ENCODE results near the gene GID4. TPM values are rescaled to one million over a fixed set of nuclear protein-coding genes. Genes with fewer than 3 reads are reported as not detected.
A peak's percentile ranks its signal among the peaks of the same experiment; 100 is the strongest.

The GID4 gene
- total and polyA plus RNA-seq, 9 of the 15 experiments (the other 6 are each of a cell fraction or from before 2014, with no cell fraction given) = 1.2 to 6.4 (median 3.7) TPM

DNA sequence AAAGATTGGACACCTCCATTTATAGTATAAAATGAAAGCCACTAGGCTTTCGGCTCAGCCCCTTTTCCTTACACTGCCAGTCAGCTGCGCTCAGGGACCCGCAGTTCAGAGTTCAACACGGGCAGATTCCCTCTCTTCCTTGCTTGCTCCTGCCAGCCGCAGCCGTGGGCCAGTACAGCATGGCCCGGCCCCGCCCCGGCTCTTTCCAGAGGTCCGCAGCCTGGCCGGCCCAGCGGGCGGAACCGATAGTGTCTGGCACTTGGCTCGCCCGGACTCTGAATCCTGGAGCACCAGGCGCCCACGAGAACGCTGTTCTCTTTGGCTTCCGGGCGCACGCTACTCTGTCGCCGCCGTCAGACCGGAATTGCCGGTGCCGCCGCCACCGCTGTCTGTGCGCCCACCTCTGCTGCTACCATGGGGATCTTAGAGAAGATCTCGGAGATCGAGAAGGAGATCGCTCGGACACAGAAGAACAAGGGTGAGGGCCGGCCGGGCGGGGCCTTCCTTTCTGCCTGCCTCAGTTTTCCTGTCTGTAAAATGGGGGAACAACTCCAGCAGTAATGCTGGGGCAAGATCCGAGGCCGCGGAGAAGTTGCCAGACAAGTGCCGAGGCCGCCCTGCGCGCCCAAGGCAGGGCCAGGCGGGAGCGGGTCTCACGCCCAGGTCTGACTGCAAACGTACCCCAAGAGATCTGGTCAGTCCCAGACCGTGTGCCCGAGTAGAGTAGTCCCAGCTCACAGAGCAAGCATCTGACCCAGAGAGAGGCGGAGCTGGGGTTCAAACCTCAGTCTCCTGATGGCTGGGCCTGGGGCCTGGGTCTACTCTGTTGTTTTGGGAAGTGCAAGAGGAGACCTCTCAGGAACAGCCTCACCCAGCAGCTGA lies 48.6 kb downstream of the GID4 start, which contains the start of gene DRG2 (continued):
- TF ChIP-seq, protein P1, sequence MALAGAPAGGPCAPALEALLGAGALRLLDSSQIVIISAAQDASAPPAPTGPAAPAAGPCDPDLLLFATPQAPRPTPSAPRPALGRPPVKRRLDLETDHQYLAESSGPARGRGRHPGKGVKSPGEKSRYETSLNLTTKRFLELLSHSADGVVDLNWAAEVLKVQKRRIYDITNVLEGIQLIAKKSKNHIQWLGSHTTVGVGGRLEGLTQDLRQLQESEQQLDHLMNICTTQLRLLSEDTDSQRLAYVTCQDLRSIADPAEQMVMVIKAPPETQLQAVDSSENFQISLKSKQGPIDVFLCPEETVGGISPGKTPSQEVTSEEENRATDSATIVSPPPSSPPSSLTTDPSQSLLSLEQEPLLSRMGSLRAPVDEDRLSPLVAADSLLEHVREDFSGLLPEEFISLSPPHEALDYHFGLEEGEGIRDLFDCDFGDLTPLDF (CRISPR knock-in tag; IDR thresholded peaks at IDR 0.05) = peak; percentile 52; the same call in 1 of the 2 replicates
- TF ChIP-seq, protein P2, sequence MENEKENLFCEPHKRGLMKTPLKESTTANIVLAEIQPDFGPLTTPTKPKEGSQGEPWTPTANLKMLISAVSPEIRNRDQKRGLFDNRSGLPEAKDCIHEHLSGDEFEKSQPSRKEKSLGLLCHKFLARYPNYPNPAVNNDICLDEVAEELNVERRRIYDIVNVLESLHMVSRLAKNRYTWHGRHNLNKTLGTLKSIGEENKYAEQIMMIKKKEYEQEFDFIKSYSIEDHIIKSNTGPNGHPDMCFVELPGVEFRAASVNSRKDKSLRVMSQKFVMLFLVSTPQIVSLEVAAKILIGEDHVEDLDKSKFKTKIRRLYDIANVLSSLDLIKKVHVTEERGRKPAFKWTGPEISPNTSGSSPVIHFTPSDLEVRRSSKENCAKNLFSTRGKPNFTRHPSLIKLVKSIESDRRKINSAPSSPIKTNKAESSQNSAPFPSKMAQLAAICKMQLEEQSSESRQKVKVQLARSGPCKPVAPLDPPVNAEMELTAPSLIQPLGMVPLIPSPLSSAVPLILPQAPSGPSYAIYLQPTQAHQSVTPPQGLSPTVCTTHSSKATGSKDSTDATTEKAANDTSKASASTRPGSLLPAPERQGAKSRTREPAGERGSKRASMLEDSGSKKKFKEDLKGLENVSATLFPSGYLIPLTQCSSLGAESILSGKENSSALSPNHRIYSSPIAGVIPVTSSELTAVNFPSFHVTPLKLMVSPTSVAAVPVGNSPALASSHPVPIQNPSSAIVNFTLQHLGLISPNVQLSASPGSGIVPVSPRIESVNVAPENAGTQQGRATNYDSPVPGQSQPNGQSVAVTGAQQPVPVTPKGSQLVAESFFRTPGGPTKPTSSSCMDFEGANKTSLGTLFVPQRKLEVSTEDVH (IDR thresholded peaks at IDR 0.05; ENCODE audit: low read depth, partially characterized antibody) = peak; percentile 77
- no peak for TF ChIP-seq ZZZ3 (IDR thresholded peaks at IDR 0.05)
- TF ChIP-seq, protein P3, sequence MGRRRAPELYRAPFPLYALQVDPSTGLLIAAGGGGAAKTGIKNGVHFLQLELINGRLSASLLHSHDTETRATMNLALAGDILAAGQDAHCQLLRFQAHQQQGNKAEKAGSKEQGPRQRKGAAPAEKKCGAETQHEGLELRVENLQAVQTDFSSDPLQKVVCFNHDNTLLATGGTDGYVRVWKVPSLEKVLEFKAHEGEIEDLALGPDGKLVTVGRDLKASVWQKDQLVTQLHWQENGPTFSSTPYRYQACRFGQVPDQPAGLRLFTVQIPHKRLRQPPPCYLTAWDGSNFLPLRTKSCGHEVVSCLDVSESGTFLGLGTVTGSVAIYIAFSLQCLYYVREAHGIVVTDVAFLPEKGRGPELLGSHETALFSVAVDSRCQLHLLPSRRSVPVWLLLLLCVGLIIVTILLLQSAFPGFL (CRISPR knock-in tag; IDR thresholded peaks at IDR 0.05) = peak; percentile 83; the same call in 1 of the 2 replicates
- TF ChIP-seq HDAC2 (IDR thresholded peaks at IDR 0.05) = peak; percentile 99
- no peak for TF ChIP-seq FOXA3 (CRISPR knock-in tag; conservative IDR thresholded peaks at IDR 0.05 in 1 of 2, IDR thresholded peaks at IDR 0.05 in 1 of 2)
- peak; percentile 45; the same call in 1 of the 2 replicates for TF ChIP-seq FOSL1 (tag; conservative IDR thresholded peaks at IDR 0.05)
- no peak; the same call in 1 of the 2 replicates for TF ChIP-seq NR4A1 (CRISPR knock-in tag; IDR thresholded peaks at IDR 0.05)
- TF ChIP-seq NR4A1 (tag; IDR thresholded peaks at IDR 0.05) = 0 out of 2 replicates have a peak, but pooled peaks have one; percentile 14
- TF ChIP-seq TEAD1 (CRISPR knock-in tag; IDR thresholded peaks at IDR 0.05) = peak; percentile 70 to 83
- peak; percentile 83 for TF ChIP-seq NR2C2 (CRISPR knock-in tag; IDR thresholded peaks at IDR 0.05)
- TF ChIP-seq NR2C2 (tag; IDR thresholded peaks at IDR 0.05) = peak; percentile 91
- peak; percentile 78 for TF ChIP-seq SUPT5H (IDR thresholded peaks at IDR 0.05)
- TF ChIP-seq ZBTB1 (CRISPR knock-in tag; IDR thresholded peaks at IDR 0.05; ENCODE audit: borderline replicate concordance, low read depth) = no peak; the same call in 1 of the 2 replicates
- no peak for TF ChIP-seq MTA2 (IDR thresholded peaks at IDR 0.05; ENCODE audit: low read depth)
- peak; percentile 83 for TF ChIP-seq ZFP36 (IDR thresholded peaks at IDR 0.05; ENCODE audit: low read depth, low read length, partially characterized antibody)
- peak; percentile 67 for TF ChIP-seq RNF2 (IDR thresholded peaks at IDR 0.05)
- TF ChIP-seq, protein P4, sequence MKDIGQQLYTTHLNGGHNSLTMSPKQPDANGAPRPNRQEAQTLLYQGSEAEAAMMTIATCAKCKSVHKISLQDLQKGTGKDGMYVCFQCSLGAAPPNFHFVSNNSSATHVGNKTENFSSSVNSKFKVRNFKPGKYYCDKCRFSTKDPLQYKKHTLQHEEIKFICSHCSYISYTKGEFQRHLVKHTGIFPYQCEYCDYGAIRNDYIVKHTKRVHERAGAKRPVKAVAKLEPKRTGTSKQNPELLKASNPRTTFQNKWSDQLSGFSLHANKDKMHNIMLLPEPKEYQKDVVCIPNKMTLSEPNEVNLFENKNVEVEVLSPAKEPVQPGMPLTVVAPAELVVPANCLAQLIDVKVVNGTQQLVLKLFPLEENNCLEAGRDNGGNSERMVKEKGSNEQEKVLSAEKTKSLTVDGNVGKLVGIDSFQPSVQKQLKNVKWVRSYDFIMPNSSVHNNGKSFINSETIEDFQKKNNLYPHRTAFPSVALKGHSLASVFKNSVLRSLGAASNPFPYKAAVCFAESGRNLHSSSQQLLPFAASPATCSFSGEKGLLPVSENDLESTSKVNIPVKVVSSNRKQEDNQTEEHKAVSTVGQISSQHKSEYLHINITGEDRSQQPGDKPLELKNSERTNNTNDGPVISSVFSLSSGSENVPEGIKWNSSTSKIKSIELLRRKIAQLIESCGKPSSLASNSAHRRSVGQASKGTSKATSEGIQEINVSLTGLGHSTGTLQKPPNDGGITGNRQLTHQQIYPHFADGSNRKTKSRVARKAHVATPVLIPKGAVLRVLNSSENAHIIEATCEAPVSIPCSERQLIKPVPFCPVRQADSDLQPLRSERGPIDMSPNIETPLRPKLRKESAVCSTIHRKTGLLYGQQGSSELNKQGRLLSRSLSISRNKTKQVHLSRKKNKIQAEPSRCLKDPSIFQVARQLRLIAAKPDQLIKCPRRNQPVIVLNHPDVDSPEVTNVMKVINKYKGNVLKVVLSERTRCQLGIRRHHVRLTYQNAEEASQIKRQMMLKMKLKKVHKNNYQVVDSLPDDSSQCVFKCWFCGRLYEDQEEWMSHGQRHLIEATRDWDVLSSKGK (CRISPR knock-in tag; IDR thresholded peaks at IDR 0.05) = no peak
- TF ChIP-seq TBL1XR1 (IDR thresholded peaks at IDR 0.05; ENCODE audit: low read length in 2 of 2) = peak; percentile 48 to 64; a peak in 2 of 4 replicates
